Glutamatergic neuron (in vitro differentiated cells): ENCODE results near the gene SDHA. TPM values are rescaled to one million over a fixed set of nuclear protein-coding genes. Genes with fewer than 3 reads are reported as not detected.

Experiments used
- DNase-seq: peaks from one replicate; pipeline ENCODE4 v3.0.0; 2022
- H3K27ac Mint-ChIP-seq: one replicate; pipeline ENCODE4 v1.8.0; 2020; ENCODE audit warnings: mild to moderate bottlenecking, mixed read lengths, inconsistent platforms; ENCODE audit not compliant: unreplicated experiment
- H3K27me3 Mint-ChIP-seq: one replicate; pipeline ENCODE4 v1.8.0; 2020; ENCODE audit warnings: mild to moderate bottlenecking, moderate library complexity, mixed read lengths, inconsistent platforms; ENCODE audit not compliant: unreplicated experiment
- H3K36me3 Mint-ChIP-seq: one replicate; pipeline ENCODE4 v1.8.0; 2020; ENCODE audit warnings: mild to moderate bottlenecking, mixed read lengths, inconsistent platforms; ENCODE audit not compliant: unreplicated experiment
- H3K4me1 Mint-ChIP-seq: one replicate; pipeline ENCODE4 v1.8.0; 2020; ENCODE audit warnings: mild to moderate bottlenecking, low read depth, mixed read lengths, inconsistent platforms; ENCODE audit not compliant: unreplicated experiment
- H3K4me3 Mint-ChIP-seq: one replicate; pipeline ENCODE4 v1.8.0; 2020; ENCODE audit warnings: mild to moderate bottlenecking, mixed read lengths, inconsistent platforms; ENCODE audit not compliant: unreplicated experiment
- H3K9me3 Mint-ChIP-seq: one replicate; pipeline ENCODE4 v1.8.0; 2020; ENCODE audit warnings: mild to moderate bottlenecking, moderate library complexity, mixed read lengths, inconsistent platforms; ENCODE audit not compliant: unreplicated experiment
- total RNA-seq: library from RNA; stranded (reverse); fragmentation: NEBNext Ultra II Directional; extraction: Animal tissue kit (Norgen Biotek cat#: 25700); gene quantifications from one replicate; pipeline ENCODE4 v1.2.1, GENCODE V29; 2021; ENCODE audit not compliant: unreplicated experiment
- TF ChIP-seq, protein P1 (sequence below): fragments of 200-600 bp; sonication (generic); IDR thresholded peaks from one replicate; pipeline ENCODE4 v1.5.0; 2021; ENCODE audit not compliant: partially characterized antibody, unreplicated experiment

The SDHA gene
- total RNA-seq, 1 donor from 2014 or later, result 81.3 TPM

DNA sequence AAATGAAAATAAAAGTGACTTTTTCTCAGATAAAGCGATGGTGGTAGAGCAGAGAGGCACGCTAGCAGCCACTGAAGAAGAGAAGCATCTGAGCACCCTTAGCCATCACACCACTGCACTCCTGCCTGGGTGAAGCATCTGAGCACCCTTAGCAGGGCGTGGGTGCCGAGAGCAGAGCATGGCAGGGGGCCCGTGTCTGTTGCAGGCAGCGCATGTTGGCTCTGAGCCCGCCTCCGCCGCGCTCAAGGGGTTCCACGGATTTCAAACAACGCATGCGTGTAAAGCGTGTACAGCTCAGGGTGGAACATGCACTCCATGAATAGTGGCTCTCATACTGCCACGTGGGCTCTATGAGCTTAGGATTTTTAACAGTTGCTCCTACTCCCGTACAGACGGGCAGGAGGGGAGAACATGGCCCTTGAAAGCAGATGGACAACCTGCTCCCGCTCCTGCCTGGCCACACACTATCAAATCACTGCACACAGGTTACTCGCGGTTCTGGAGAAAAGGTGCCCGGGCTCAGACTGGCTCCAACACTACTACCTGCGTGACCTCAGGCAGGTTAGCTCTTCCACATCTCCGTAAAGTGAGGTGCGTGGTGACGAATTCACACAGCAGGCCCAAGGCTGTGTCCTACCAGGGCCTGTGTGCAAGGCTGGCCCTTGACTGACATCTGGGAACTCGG lies 14.7 kb upstream of the SDHA start:
- H3K9me3 Mint-ChIP-seq, result peaks cover 6% of the 10 kb centered on the region
- peaks cover 18% of the 10 kb centered on the region for H3K4me1 Mint-ChIP-seq
- H3K36me3 Mint-ChIP-seq, result no peaks in the 10 kb centered on the region
- H3K27ac Mint-ChIP-seq, result no peak overlapping the region
- no peak overlapping the region for H3K4me3 Mint-ChIP-seq
- TF ChIP-seq, protein P1, sequence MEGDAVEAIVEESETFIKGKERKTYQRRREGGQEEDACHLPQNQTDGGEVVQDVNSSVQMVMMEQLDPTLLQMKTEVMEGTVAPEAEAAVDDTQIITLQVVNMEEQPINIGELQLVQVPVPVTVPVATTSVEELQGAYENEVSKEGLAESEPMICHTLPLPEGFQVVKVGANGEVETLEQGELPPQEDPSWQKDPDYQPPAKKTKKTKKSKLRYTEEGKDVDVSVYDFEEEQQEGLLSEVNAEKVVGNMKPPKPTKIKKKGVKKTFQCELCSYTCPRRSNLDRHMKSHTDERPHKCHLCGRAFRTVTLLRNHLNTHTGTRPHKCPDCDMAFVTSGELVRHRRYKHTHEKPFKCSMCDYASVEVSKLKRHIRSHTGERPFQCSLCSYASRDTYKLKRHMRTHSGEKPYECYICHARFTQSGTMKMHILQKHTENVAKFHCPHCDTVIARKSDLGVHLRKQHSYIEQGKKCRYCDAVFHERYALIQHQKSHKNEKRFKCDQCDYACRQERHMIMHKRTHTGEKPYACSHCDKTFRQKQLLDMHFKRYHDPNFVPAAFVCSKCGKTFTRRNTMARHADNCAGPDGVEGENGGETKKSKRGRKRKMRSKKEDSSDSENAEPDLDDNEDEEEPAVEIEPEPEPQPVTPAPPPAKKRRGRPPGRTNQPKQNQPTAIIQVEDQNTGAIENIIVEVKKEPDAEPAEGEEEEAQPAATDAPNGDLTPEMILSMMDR, result no peak
- DNase-seq, result no peak
- H3K27me3 Mint-ChIP-seq, result peaks cover 2% of the 10 kb centered on the region

DNA sequence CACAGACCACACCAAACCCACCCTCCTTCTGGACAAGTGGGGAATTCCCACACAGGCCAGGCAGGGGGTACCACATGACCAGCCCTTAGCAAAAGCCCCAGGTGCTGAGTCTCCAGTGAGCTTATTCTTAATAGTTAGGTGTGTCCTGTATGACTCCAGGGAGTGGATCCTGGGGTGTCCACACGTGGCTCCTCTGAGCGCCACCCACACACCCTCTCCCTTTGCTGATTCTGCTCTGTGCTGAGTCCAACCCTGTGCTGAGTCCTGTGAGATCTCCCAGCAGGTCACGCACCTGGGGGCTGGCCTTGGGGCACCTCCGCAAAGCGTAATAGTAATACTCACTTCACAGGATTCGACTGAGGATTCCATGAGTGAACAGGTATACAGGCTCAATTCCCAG lies 14.1 kb upstream of the SDHA start:
- Mint-ChIP-seq H3K27ac (no peak overlapping the region), H3K4me3 (no peak overlapping the region), H3K27me3 (peaks cover 2% of the 10 kb centered on the region), H3K9me3 (peaks cover 6% of the 10 kb centered on the region), H3K36me3 (no peaks in the 10 kb centered on the region), H3K4me1 (peaks cover 21% of the 10 kb centered on the region)
- no peak for DNase-seq
- TF ChIP-seq, protein P1, result no peak

DNA sequence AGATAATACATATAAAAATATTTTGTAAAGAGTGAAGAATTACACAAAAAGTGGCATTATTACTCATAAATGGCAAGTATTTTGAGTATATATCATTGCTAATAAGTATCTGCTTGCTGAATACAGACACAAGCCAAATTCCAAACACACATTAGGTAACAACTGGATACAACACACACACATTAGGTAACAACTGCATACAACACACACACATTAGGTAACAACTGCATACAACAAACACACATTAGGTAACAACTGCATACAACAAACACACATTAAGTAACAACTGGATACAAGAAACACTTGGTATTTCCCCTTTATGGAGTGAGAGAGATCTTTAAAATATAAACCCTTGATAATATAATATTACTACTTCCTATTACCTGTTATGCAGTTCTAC lies 13.7 kb upstream of the SDHA start:
- Mint-ChIP-seq H3K9me3 (peaks cover 6% of the 10 kb centered on the region), H3K27ac (peak overlapping the region; percentile 13), H3K4me3 (no peak overlapping the region), H3K4me1 (peaks cover 21% of the 10 kb centered on the region), H3K27me3 (peaks cover 2% of the 10 kb centered on the region), H3K36me3 (no peaks in the 10 kb centered on the region)
- DNase-seq, result no peak
- TF ChIP-seq, protein P1, result no peak

DNA sequence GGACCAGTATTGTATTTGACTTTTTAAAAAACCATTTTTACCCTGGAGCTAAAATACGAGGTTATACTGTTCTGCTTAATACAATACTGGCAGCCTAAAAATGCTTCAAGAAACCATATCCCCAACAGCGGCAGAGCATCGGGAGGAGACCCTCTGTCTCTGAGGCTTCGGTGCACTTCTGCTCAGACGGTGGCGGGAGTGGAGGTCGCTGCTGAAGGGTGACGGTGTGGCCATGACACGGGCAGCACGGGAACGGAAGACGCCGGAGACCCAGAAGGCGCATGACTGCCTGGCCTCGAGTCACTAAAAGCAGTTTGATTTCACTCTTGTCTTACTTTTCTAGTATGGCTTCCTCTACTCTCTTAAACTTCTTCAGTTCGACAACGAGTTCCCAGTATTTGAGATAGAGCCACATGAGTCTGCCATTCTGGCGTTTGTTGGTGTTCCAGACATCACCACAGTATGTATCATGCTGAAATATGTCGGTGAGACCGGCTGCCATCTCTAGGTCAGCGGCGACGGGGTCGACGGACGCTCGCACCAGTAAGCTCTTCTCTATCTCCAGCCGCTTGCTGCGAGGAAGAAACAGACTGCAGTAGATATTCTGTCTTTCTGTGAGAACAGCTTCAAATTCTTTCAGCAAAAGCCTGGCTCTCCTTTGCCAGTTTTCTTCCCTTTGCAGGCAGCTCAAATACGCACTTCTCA lies 13.0 kb upstream of the SDHA start:
- Mint-ChIP-seq H3K27me3 (peaks cover 3% of the 10 kb centered on the region), H3K4me3 (no peak overlapping the region), H3K36me3 (no peaks in the 10 kb centered on the region), H3K27ac (no peak overlapping the region), H3K9me3 (peaks cover 7% of the 10 kb centered on the region), H3K4me1 (peaks cover 26% of the 10 kb centered on the region)
- DNase-seq, result no peak
- TF ChIP-seq, protein P1, result no peak

DNA sequence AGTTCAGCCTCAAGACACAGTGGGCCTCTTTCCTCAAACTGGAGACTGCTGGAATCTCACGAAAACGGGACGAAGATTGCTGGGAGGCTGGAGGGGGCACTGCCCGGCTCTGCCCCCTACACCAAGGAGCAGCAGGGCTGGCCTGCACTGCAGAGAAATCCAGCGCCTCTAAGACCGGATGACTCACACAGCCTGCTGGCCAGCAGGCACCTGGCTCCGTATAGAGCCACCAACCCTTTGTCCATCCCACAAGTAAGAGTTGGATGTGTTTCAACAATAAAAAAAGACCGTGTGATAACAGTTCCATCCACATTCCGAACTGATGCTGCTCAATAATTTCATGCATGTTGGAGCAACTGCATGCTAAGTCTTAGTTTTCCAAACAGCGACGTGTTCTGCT lies 11.7 kb upstream of the SDHA start:
- Mint-ChIP-seq H3K4me1 (peaks cover 27% of the 10 kb centered on the region), H3K36me3 (no peaks in the 10 kb centered on the region), H3K27ac (no peak overlapping the region), H3K9me3 (peaks cover 4% of the 10 kb centered on the region), H3K27me3 (peaks cover 3% of the 10 kb centered on the region), H3K4me3 (no peak overlapping the region)
- DNase-seq, result no peak
- TF ChIP-seq, protein P1, result no peak
